ENCODE results near the gene RPS6KL1.
A peak's percentile ranks its signal among the peaks of the same experiment; 100 is the strongest.

The RPS6KL1 gene

GRCh38 chr14:74911221-74911620 lies 11.8 kb downstream of the RPS6KL1 start:
- DNase-seq: no peak

- DNase-seq: no peak
Measured at GRCh38 chr14:74910556-74910955, 12.5 kb downstream of the RPS6KL1 start.

GRCh38 chr14:74909911-74910310 lies 13.1 kb downstream of the RPS6KL1 start:
- no peak for DNase-seq

- DNase-seq: no peak
Measured at GRCh38 chr14:74909501-74909900, 13.6 kb downstream of the RPS6KL1 start.

- DNase-seq: no peak
Measured at GRCh38 chr14:74908861-74909341, 14.2 kb downstream of the RPS6KL1 start.

GRCh38 chr14:74907744-74908143 lies 15.3 kb downstream of the RPS6KL1 start:
- no peak for DNase-seq

GRCh38 chr14:74906925-74907521 lies 16.0 kb downstream of the RPS6KL1 start:
- no peak for DNase-seq

- peak; percentile 56 for DNase-seq
Measured at GRCh38 chr14:74905595-74906142, 17.4 kb downstream of the RPS6KL1 start.

GRCh38 chr14:74904635-74905503 lies 18.2 kb downstream of the RPS6KL1 start:
- DNase-seq: no peak

GRCh38 chr14:74902941-74903705 lies 19.9 kb downstream of the RPS6KL1 start:
- DNase-seq: no peak

- no peak for DNase-seq
Measured at GRCh38 chr14:74898694-74899093, 24.4 kb downstream of the RPS6KL1 start.

GRCh38 chr14:74898083-74898482 lies 25.0 kb downstream of the RPS6KL1 start:
- no peak for DNase-seq

- no peak for DNase-seq
Measured at GRCh38 chr14:74897642-74898041, 25.4 kb downstream of the RPS6KL1 start.

- no peak for DNase-seq
Measured at GRCh38 chr14:74896400-74896799, 26.7 kb downstream of the RPS6KL1 start.

GRCh38 chr14:74893614-74894091 lies 29.4 kb downstream of the RPS6KL1 start:
- DNase-seq: no peak

- DNase-seq: no peak
Measured at GRCh38 chr14:74892745-74893144, 30.3 kb downstream of the RPS6KL1 start.

- DNase-seq: no peak
Measured at GRCh38 chr14:74891870-74892269, 31.2 kb downstream of the RPS6KL1 start.

- no peak for DNase-seq
Measured at GRCh38 chr14:74890262-74890661, 32.8 kb downstream of the RPS6KL1 start.

GRCh38 chr14:74888164-74889158 lies 34.6 kb downstream of the RPS6KL1 start:
- no peak for DNase-seq

GRCh38 chr14:74886001-74886400 lies 37.1 kb downstream of the RPS6KL1 start:
- DNase-seq: no peak

GRCh38 chr14:74882103-74882920 lies 40.7 kb downstream of the RPS6KL1 start:
- DNase-seq: peak; percentile 30

All from NCI-H345 (cell line).